Lower lobe of right lung (tissue), 2 donors: ENCODE data around the gene ILF3. TPM values are rescaled to one million over a fixed set of nuclear protein-coding genes. Genes with fewer than 3 reads are reported as not detected.

ENCODE experiments used
- ATAC-seq, 2 donors: fragments of 200-7000 bp; cut with Tn5 transposase; one replicate each; pipeline ENCODE4 v1.9.1; 2020 to 2022; ENCODE audit warnings: mild to moderate bottlenecking in 2 of 2, moderate library complexity in 2 of 2
- DNase-seq: peaks from one replicate; pipeline ENCODE4 v3.0.0-alpha.2; 2020
- H3K27ac ChIP-seq: fragments of 200-600 bp; one replicate; pipeline ENCODE4 v1.8.0; 2022
- H3K27me3 ChIP-seq: fragments of 200-600 bp; one replicate; pipeline ENCODE4 v1.8.0; 2022; ENCODE audit warnings: low read depth
- H3K36me3 ChIP-seq: fragments of 200-600 bp; one replicate; pipeline ENCODE4 v1.8.0; 2022; ENCODE audit warnings: mild to moderate bottlenecking
- H3K4me1 ChIP-seq: fragments of 200-600 bp; one replicate; pipeline ENCODE4 v1.8.0; 2022
- H3K4me3 ChIP-seq: fragments of 200-600 bp; one replicate; pipeline ENCODE4 v1.8.0; 2022; ENCODE audit warnings: mild to moderate bottlenecking
- H3K9me3 ChIP-seq: fragments of 200-600 bp; one replicate; pipeline ENCODE4 v1.8.0; 2022
- intact Hi-C: fragments of 100-400 bp; cut with DNase I; formaldehyde crosslinking; loops from one replicate; pipeline ENCODE4 v1.11.0; 2022
- total RNA-seq: library from RNA; stranded (reverse); fragmentation: NEBNext Ultra II Directional; extraction: Animal tissue kit (Norgen Biotek cat#: 25700); gene quantifications from one replicate; pipeline ENCODE4 v1.2.1, GENCODE V29; 2021
- TF ChIP-seq, protein P1 (sequence below): fragments of 200-600 bp; IDR thresholded peaks from one replicate; pipeline ENCODE4 v1.8.0; 2022; ENCODE audit warnings: antibody characterized with exemption, mild to moderate bottlenecking
- donor health status: DM: no; HTN: yes; CAD: no; lungs with severe emphysema.

Gene ILF3
- total RNA-seq, 1 donor from 2014 or later: 175 TPM

DNA sequence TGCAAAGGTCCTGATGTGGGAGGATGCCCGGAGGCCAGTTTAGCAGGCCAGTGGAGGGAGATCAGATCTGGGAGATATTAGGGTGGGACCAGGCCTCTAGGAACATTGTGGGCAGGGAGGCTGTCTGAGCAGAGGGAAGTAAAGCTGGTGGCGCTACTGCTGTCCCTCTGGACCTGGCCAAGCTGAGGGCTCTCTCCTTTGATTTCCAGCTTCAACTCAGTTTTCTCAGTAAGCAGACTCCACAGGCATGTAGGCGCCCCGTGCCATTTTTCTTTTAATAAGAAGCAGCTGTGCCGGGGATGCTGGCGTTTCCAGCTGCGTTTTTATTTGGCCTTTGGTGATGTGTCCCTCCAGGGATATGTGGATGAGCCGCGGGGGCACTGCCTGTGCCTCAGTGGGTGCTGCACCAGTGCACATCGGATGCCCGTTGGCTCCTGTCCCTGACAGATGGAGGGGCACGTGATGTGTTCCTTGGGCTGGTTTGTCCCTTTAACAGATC is 70.5 kb downstream of the ILF3 start:
- intact Hi-C loops: no loop called here
- H3K27me3 ChIP-seq: no peaks in the 10 kb centered on the region
- ATAC-seq: no peak
- H3K4me3 ChIP-seq: no peak overlapping the region
- no peak for DNase-seq
- TF ChIP-seq, protein P1, sequence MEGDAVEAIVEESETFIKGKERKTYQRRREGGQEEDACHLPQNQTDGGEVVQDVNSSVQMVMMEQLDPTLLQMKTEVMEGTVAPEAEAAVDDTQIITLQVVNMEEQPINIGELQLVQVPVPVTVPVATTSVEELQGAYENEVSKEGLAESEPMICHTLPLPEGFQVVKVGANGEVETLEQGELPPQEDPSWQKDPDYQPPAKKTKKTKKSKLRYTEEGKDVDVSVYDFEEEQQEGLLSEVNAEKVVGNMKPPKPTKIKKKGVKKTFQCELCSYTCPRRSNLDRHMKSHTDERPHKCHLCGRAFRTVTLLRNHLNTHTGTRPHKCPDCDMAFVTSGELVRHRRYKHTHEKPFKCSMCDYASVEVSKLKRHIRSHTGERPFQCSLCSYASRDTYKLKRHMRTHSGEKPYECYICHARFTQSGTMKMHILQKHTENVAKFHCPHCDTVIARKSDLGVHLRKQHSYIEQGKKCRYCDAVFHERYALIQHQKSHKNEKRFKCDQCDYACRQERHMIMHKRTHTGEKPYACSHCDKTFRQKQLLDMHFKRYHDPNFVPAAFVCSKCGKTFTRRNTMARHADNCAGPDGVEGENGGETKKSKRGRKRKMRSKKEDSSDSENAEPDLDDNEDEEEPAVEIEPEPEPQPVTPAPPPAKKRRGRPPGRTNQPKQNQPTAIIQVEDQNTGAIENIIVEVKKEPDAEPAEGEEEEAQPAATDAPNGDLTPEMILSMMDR: no peak
- peaks cover 96% of the 10 kb centered on the region for H3K4me1 ChIP-seq
- no peaks in the 10 kb centered on the region for H3K9me3 ChIP-seq
- peaks cover 13% of the 10 kb centered on the region for H3K36me3 ChIP-seq
- peak overlapping the region; percentile 26 for H3K27ac ChIP-seq

DNA sequence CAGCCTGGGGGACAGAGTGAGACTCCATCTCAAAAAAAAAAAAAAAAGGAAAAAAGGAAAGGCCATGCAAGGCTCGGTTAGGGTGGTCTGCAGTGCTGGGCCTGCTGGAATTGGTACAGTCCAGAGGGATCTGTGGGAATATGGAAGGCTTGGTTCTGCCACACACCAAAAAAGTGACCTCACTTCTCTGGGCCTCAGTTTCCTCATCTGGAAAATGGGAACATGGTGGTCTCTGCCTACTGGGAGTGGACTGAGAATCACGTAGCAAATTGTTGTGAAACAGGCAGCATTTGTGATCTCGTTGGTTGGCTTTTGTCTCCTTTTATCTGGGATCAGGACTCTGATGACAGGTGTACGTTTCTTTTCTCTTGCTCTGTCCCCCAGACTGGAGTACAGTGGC is 71.3 kb downstream of the ILF3 start:
- TF ChIP-seq, protein P1: no peak
- intact Hi-C loops: no loop called here
- Histone ChIP-seq H3K4me3 (no peak overlapping the region), H3K27me3 (no peaks in the 10 kb centered on the region), H3K9me3 (no peaks in the 10 kb centered on the region), H3K27ac (no peak overlapping the region), H3K4me1 (peaks cover 96% of the 10 kb centered on the region), H3K36me3 (peaks cover 13% of the 10 kb centered on the region)
- no peak for ATAC-seq
- DNase-seq: no peak

DNA sequence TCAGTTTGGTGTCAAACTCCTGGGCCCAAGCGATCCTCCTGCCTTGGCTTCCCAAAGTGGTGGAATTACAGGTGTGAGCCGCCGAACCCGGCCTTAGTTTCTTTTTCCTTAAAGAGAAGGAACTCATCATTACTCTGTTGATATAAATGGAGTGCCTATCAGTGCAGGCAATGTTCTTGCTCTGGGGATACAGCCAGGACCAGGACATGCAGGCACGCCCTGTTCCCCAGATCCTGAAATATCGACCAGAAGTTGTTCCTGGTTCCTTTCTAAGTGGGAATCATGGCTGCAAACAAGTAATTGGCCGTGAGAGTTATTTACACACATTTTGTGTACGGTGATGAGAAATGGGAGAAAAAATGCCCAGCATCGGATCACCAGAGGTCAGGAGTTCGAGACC is 72.1 kb downstream of the ILF3 start:
- no peak for DNase-seq

DNA sequence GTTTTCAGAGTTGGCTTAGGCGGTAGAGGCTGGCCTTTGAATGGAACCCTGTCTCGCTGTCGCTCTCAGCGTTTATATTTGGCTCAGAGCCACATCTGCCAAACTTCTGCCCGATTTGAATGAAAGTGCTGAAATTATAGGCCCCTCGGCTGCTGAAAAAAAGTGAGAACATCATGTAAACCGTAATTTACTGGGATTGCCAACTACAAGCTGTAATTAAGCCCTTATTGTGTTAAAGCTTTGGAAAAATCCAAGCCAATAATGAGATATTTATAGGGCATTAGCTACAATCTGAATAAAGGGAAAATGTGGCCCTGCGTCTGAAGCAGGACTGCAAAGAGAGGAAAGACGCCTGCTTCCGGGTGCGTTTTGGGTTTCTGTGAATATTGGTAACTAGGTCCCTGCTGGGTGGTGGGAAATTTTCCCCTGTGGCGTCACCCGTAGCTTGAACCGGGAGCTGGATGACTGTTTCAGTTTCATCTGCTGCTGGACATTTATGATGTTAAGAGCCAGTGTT is 73.6 kb downstream of the ILF3 start:
- Histone ChIP-seq H3K27me3 (no peaks in the 10 kb centered on the region), H3K9me3 (no peaks in the 10 kb centered on the region), H3K36me3 (peaks cover 1% of the 10 kb centered on the region), H3K4me3 (no peak overlapping the region), H3K27ac (peak overlapping the region; percentile 49), H3K4me1 (peaks cover 95% of the 10 kb centered on the region)
- ATAC-seq: no peak
- intact Hi-C loops: no loop called here
- no peak for DNase-seq
- TF ChIP-seq, protein P1: no peak

More for the DNA sequence above, 72.1 kb downstream of the ILF3 start:
- H3K36me3 ChIP-seq: peaks cover 4% of the 10 kb centered on the region
- H3K27me3 ChIP-seq: no peaks in the 10 kb centered on the region
- no peaks in the 10 kb centered on the region for H3K9me3 ChIP-seq
- peak overlapping the region; percentile 49 for H3K27ac ChIP-seq
- intact Hi-C loops: no loop called here
- no peak for ATAC-seq
- H3K4me3 ChIP-seq: no peak overlapping the region
- peaks cover 96% of the 10 kb centered on the region for H3K4me1 ChIP-seq
- TF ChIP-seq, protein P1: no peak

DNA sequence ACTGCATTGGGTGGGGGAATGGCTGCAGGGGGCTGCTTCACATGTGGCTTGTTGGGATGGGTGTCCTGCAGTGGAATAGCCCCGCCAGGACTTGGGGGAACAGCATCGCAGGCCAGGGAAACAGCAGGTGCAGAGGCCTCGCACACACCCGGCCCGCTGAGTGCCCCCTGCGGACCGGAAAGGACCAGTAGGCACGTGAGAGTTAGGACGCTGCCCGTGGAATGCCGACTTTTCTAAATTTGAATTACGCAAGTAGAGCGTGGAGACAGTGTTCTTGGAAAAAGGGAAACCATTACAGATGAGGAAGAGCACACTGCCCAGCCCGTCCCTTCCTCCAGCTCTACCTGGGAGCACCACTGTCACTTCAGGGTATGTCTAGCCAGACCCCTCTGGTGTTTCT is 75.3 kb downstream of the ILF3 start:
- Histone ChIP-seq H3K27ac (peak overlapping the region; percentile 9), H3K36me3 (no peaks in the 10 kb centered on the region), H3K4me3 (no peak overlapping the region), H3K4me1 (peaks cover 78% of the 10 kb centered on the region), H3K9me3 (no peaks in the 10 kb centered on the region), H3K27me3 (no peaks in the 10 kb centered on the region)
- intact Hi-C loops: no loop called here
- TF ChIP-seq, protein P1: no peak
- no peak for DNase-seq
- peak in 1 of 2 donors; percentile 10 for ATAC-seq
